GM19467 (cell line): Measurements from ENCODE around the gene GALNT15.

Source experiments
- ATAC-seq: cut with Tn5 transposase; IDR thresholded peaks from one replicate; pipeline ENCODE4 v1.9.1; 2021; ENCODE audit warnings: mild to moderate bottlenecking, moderate library complexity; ENCODE audit not compliant: unreplicated experiment

The GALNT15 gene

GRCh38 chr3:16174389-16174788 is at the start of gene GALNT15:
Gene GALNT15 (plus strand): TSS chr3:16174680. CDS start chr3:16175152, 472 bp downstream.
- ATAC-seq, result no peak

GRCh38 chr3:16126634-16127033 is 47.8 kb upstream of the GALNT15 start:
- ATAC-seq, result no peak

GRCh38 chr3:16127249-16127648 is 47.2 kb upstream of the GALNT15 start:
- ATAC-seq, result no peak

GRCh38 chr3:16130066-16130465 is 44.4 kb upstream of the GALNT15 start:
- ATAC-seq, result no peak

GRCh38 chr3:16132190-16132589 is 42.3 kb upstream of the GALNT15 start:
- no peak for ATAC-seq

GRCh38 chr3:16132928-16133327 is 41.6 kb upstream of the GALNT15 start:
- ATAC-seq, result no peak

GRCh38 chr3:16134173-16134928 is 40.1 kb upstream of the GALNT15 start:
- ATAC-seq, result no peak

- no peak for ATAC-seq
Observed at GRCh38 chr3:16136055-16136454, 38.4 kb upstream of the GALNT15 start.

GRCh38 chr3:16137044-16137443 is 37.4 kb upstream of the GALNT15 start:
- no peak for ATAC-seq

GRCh38 chr3:16137977-16138376 is 36.5 kb upstream of the GALNT15 start:
- no peak for ATAC-seq

GRCh38 chr3:16140116-16140893 is 34.2 kb upstream of the GALNT15 start:
- no peak for ATAC-seq

GRCh38 chr3:16140894-16141285 is 33.6 kb upstream of the GALNT15 start:
- no peak for ATAC-seq

GRCh38 chr3:16142350-16143025 is 32.0 kb upstream of the GALNT15 start:
- ATAC-seq, result no peak

GRCh38 chr3:16143861-16144447 is 30.5 kb upstream of the GALNT15 start:
- no peak for ATAC-seq

- no peak for ATAC-seq
Observed at GRCh38 chr3:16145176-16145575, 29.3 kb upstream of the GALNT15 start.

- no peak for ATAC-seq
Observed at GRCh38 chr3:16146015-16146730, 28.3 kb upstream of the GALNT15 start.

- no peak for ATAC-seq
Observed at GRCh38 chr3:16147220-16147994, 27.1 kb upstream of the GALNT15 start.

- ATAC-seq, result no peak
Observed at GRCh38 chr3:16148213-16148612, 26.3 kb upstream of the GALNT15 start.

- ATAC-seq, result no peak
Observed at GRCh38 chr3:16148783-16149182, 25.7 kb upstream of the GALNT15 start.

- ATAC-seq, result no peak
Observed at GRCh38 chr3:16150285-16150684, 24.2 kb upstream of the GALNT15 start.
